ENCODE measurements around the gene ASIC1.

The ASIC1 gene

DNA sequence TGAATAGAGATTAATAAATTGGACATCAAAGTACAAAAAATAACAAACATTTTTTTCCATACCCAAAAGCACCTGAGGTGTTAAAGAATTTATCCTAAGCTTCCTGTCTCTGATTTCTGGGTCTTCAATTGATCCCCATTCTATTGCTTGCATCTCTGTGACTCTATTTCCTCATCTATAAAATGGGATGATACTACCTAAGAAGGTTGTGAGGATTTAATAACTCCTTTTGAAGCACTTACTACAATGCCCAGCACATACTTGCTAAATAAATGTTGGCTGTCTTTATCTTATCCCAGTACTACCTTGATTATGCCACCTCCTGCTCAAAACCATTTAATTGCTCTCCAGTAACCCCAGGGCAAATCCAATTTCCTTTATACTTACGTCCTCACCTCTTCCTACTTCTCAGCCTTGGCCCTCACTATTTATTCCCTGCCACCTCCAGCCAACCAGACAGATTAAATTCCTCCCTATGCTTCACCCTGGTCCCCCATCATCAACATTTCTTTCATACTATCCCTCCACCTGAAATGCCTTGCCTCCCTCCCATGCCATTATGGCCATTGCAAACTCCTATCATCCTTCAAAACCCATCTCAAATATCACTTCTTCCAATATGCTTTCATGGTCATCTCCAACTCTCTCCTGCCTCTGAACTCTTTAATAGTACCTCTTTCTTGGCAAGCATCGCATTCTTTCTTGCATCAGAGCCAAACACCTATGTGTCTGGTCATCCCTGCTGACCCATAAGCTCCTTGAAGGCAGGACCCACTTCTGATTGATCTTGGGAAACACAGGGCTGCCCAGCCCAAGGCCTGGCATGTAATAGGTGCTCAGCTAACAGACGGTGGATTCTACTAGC is 7.9 kb upstream of the ASIC1 start:
- no peak for DNase-seq (ENCODE audit: low read depth)
- TF ChIP-seq, protein P1, sequence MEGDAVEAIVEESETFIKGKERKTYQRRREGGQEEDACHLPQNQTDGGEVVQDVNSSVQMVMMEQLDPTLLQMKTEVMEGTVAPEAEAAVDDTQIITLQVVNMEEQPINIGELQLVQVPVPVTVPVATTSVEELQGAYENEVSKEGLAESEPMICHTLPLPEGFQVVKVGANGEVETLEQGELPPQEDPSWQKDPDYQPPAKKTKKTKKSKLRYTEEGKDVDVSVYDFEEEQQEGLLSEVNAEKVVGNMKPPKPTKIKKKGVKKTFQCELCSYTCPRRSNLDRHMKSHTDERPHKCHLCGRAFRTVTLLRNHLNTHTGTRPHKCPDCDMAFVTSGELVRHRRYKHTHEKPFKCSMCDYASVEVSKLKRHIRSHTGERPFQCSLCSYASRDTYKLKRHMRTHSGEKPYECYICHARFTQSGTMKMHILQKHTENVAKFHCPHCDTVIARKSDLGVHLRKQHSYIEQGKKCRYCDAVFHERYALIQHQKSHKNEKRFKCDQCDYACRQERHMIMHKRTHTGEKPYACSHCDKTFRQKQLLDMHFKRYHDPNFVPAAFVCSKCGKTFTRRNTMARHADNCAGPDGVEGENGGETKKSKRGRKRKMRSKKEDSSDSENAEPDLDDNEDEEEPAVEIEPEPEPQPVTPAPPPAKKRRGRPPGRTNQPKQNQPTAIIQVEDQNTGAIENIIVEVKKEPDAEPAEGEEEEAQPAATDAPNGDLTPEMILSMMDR (conservative IDR thresholded peaks at IDR 0.05; ENCODE audit: low read depth, low read length), result no peak
- no peak overlapping the region for H3K4me3 ChIP-seq (ENCODE audit: low read depth, low read length)

GRCh38 chr12:50050119-50050385 is 7.3 kb upstream of the ASIC1 start:
- H3K4me3 ChIP-seq (ENCODE audit: low read depth, low read length), result no peak overlapping the region
- TF ChIP-seq, protein P1 (conservative IDR thresholded peaks at IDR 0.05; ENCODE audit: low read depth, low read length), result no peak
- no peak for DNase-seq (ENCODE audit: low read depth)

- DNase-seq (ENCODE audit: low read depth), result peak; percentile 50
- H3K4me3 ChIP-seq (ENCODE audit: low read depth, low read length), result peak overlapping the region; percentile 46
- TF ChIP-seq, protein P1 (conservative IDR thresholded peaks at IDR 0.05; ENCODE audit: low read depth, low read length), result no peak
Observed at GRCh38 chr12:50050410-50051098, 6.8 kb upstream of the ASIC1 start.

GRCh38 chr12:50051101-50051806 is 6.1 kb upstream of the ASIC1 start:
- no peak overlapping the region for H3K4me3 ChIP-seq (ENCODE audit: low read depth, low read length)
- TF ChIP-seq, protein P1 (conservative IDR thresholded peaks at IDR 0.05; ENCODE audit: low read depth, low read length), result no peak
- no peak for DNase-seq (ENCODE audit: low read depth)

DNA sequence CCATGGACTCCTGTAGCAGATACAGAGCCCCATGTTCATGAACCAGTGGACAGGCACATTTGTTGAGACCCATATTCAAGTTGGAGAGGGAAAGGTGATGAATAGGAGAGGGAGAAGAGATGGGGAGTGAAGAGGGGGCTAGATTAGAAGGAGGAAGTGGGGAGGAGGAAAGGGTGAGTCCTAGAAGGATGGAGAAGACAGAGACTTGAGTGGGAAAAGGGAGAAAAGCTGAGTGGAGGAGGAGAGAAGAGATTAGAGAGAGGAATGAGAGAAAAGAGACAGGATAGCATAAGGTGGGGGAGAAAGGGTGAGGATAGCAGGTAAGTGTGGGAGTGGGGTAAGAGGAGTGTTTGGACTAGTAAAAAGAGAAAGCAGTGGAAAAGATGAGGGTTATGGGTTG is 4.9 kb upstream of the ASIC1 start:
- H3K4me3 ChIP-seq (ENCODE audit: low read depth, low read length), result no peak overlapping the region
- no peak for DNase-seq (ENCODE audit: low read depth)
- TF ChIP-seq, protein P1 (conservative IDR thresholded peaks at IDR 0.05; ENCODE audit: low read depth, low read length), result no peak

- no peak overlapping the region for H3K4me3 ChIP-seq (ENCODE audit: low read depth, low read length)
- no peak for DNase-seq (ENCODE audit: low read depth)
- TF ChIP-seq, protein P1 (conservative IDR thresholded peaks at IDR 0.05; ENCODE audit: low read depth, low read length), result no peak
Observed at GRCh38 chr12:50052964-50053363, 4.4 kb upstream of the ASIC1 start.
